Fibroblast of peridontal ligament (primary cell): Measurements from ENCODE around the gene SLC1A3.
A peak's percentile ranks its signal among the peaks of the same experiment; 100 is the strongest.

Experiments
- DNase-seq: peaks from one replicate; pipeline ENCODE4 v3.0.0-alpha.2; 2010; ENCODE audit errors: extremely low read depth

SLC1A3 gene

GRCh38 chr5:36599986-36600779 is 6.2 kb upstream of the SLC1A3 start:
- peak; percentile 97 for DNase-seq

- DNase-seq, result peak; percentile 60
Observed at GRCh38 chr5:36600917-36601527, 5.4 kb upstream of the SLC1A3 start.

- no peak for DNase-seq
Observed at GRCh38 chr5:36602704-36603321, 3.6 kb upstream of the SLC1A3 start.

- peak; percentile 79 for DNase-seq
Observed at GRCh38 chr5:36605241-36605640, 1.2 kb upstream of the SLC1A3 start.

- DNase-seq, result no peak
Observed at GRCh38 chr5:36606036-36606427, 374 bp upstream of the SLC1A3 start.

- peak; percentile 70 for DNase-seq
Observed at GRCh38 chr5:36607114-36607571, 737 bp downstream of the SLC1A3 start.

GRCh38 chr5:36607838-36608783 is 1.7 kb downstream of the SLC1A3 start:
- peak; percentile 58 for DNase-seq

- DNase-seq, result no peak
Observed at GRCh38 chr5:36610621-36611020, 4.2 kb downstream of the SLC1A3 start.

- DNase-seq, result no peak
Observed at GRCh38 chr5:36611520-36612274, 5.3 kb downstream of the SLC1A3 start.

GRCh38 chr5:36613241-36613640 is 6.8 kb downstream of the SLC1A3 start:
- DNase-seq, result no peak

GRCh38 chr5:36613771-36614656 is 7.6 kb downstream of the SLC1A3 start:
- no peak for DNase-seq

GRCh38 chr5:36614657-36615308 is 8.4 kb downstream of the SLC1A3 start:
- DNase-seq, result no peak

GRCh38 chr5:36619012-36619635 is 12.7 kb downstream of the SLC1A3 start:
- DNase-seq, result no peak

- DNase-seq, result no peak
Observed at GRCh38 chr5:36621985-36622384, 15.6 kb downstream of the SLC1A3 start.

- DNase-seq, result no peak
Observed at GRCh38 chr5:36623832-36624231, 17.4 kb downstream of the SLC1A3 start.

GRCh38 chr5:36624277-36624676 is 17.9 kb downstream of the SLC1A3 start:
- no peak for DNase-seq

GRCh38 chr5:36628695-36629094 is 22.3 kb downstream of the SLC1A3 start:
- DNase-seq, result no peak

- DNase-seq, result no peak
Observed at GRCh38 chr5:36629729-36630128, 23.3 kb downstream of the SLC1A3 start.
